Natural killer cell (primary cell): ENCODE measurements around the gene PAGE4. TPM values are rescaled to one million over a fixed set of nuclear protein-coding genes. Genes with fewer than 3 reads are reported as not detected.

ENCODE experiments used
- ATAC-seq, 3 donors: fragments of 150-1000 bp in 2 of 3; fragments of 200-7000 bp in 1 of 3; cut with Tn5 transposase; 1 replicate in 1 of 3; 2 replicates in 2 of 3; pipeline ENCODE4 v1.10.0; 2021; ENCODE audit warnings: mild to moderate bottlenecking in 2 of 3, moderate library complexity in 2 of 3
- DNase-seq, 2 donors: peaks; one replicate each; pipeline versions ENCODE4 v3.0.0 to v3.0.0-alpha.2; 2013 to 2021; ENCODE audit warnings: mixed read lengths in 1 of 2
- H3K27ac ChIP-seq: one replicate; pipeline ENCODE4 v1.5.1; 2013; ENCODE audit warnings: mild to moderate bottlenecking, low read length
- H3K27me3 ChIP-seq: one replicate; pipeline ENCODE4 v1.6.1; 2013; ENCODE audit warnings: low read length; ENCODE audit not compliant: control insufficient read depth, insufficient read depth
- H3K36me3 ChIP-seq: one replicate; pipeline ENCODE4 v1.6.1; 2013; ENCODE audit warnings: low read length; ENCODE audit not compliant: control insufficient read depth, insufficient read depth
- H3K4me1 ChIP-seq: one replicate; pipeline ENCODE4 v1.6.1; 2013; ENCODE audit warnings: low read length; ENCODE audit not compliant: control insufficient read depth, insufficient read depth
- H3K4me3 ChIP-seq: one replicate; pipeline ENCODE4 v1.5.1; 2013; ENCODE audit warnings: low read length
- H3K9me3 ChIP-seq: one replicate; pipeline ENCODE4 v1.6.1; 2013; ENCODE audit warnings: low read length; ENCODE audit not compliant: control insufficient read depth, insufficient read depth
- H3K27ac Mint-ChIP-seq, 2 donors: one replicate each; pipeline ENCODE4 v1.8.0; 2022; ENCODE audit warnings: mild to moderate bottlenecking in 2 of 2, mixed read lengths in 2 of 2, moderate library complexity in 1 of 2
- H3K27me3 Mint-ChIP-seq, 2 donors: one replicate each; pipeline ENCODE4 v1.8.0; 2022; ENCODE audit warnings: low read depth in 2 of 2, mixed read lengths in 2 of 2
- H3K36me3 Mint-ChIP-seq: one replicate; pipeline ENCODE4 v1.8.0; 2022; ENCODE audit warnings: mixed read lengths
- H3K4me1 Mint-ChIP-seq, 2 donors: one replicate each; pipeline ENCODE4 v1.8.0; 2022; ENCODE audit warnings: mixed read lengths in 2 of 2
- H3K4me3 Mint-ChIP-seq: one replicate; pipeline ENCODE4 v1.8.0; 2022; ENCODE audit warnings: mild to moderate bottlenecking, moderate library complexity, mixed read lengths
- H3K9me3 Mint-ChIP-seq, 2 donors: one replicate each; pipeline ENCODE4 v1.8.0; 2022; ENCODE audit warnings: mixed read lengths in 2 of 2
- CTCF ChIP-seq: fragments of 200-600 bp; IDR thresholded peaks from one replicate; pipeline ENCODE4 v1.8.0; 2022; ENCODE audit warnings: antibody characterized with exemption
- WGBS: methylation state at CpG from one replicate; pipeline ENCODE4 v1.1.7; 2013; ENCODE audit warnings: missing lambda C conversion rate; ENCODE audit not compliant: insufficient coverage; 5-methylcytosine and 5-hydroxymethylcytosine counted together
- intact Hi-C: fragments of 100-400 bp; cut with micrococcal nuclease; formaldehyde crosslinking; loops from one replicate; pipeline ENCODE4 v1.14.2; 2022
- total RNA-seq, 4 donors: library from RNA; stranded (reverse); fragments of 120-200 nt in 1 of 4; gene quantifications; one replicate each; pipeline versions ENCODE4 v1.2.3 to v1.2.4, GENCODE V29; 2013 to 2022

The PAGE4 gene
- total RNA-seq, 3 donors from 2014 or later (not counting 1 experiment from before 2014, with no cell fraction given): not detected

- H3K4me1 Mint-ChIP-seq: no peaks in the 10 kb centered on the region
- H3K9me3 Mint-ChIP-seq: no peaks in the 10 kb centered on the region
- no peak overlapping the region for H3K4me3 ChIP-seq
- H3K27me3 Mint-ChIP-seq: peaks cover 3 to 42% of the 10 kb centered on the region in 2 donors
- no peak for TF ChIP-seq CTCF
- ATAC-seq: no peak
- intact Hi-C loops: no loop called here
- H3K4me1 ChIP-seq: no peaks in the 10 kb centered on the region
- no peaks in the 10 kb centered on the region for H3K27me3 ChIP-seq
- no peak for DNase-seq
- H3K4me3 Mint-ChIP-seq: no peak overlapping the region
- no CpG with 5 or more reads among the region's 1 CpG for WGBS
- H3K27ac Mint-ChIP-seq: no peak overlapping the region
- no peaks in the 10 kb centered on the region for H3K9me3 ChIP-seq
- no peaks in the 10 kb centered on the region for H3K36me3 Mint-ChIP-seq
- no peaks in the 10 kb centered on the region for H3K36me3 ChIP-seq
- H3K27ac ChIP-seq: no peak overlapping the region
Measured at GRCh38 chrX:49799828-49800227, 29.3 kb upstream of the PAGE4 start.

GRCh38 chrX:49809891-49810632 is 19.0 kb upstream of the PAGE4 start:
- Histone ChIP-seq H3K36me3 (no peaks in the 10 kb centered on the region), H3K27me3 (no peaks in the 10 kb centered on the region), H3K27ac (no peak overlapping the region), H3K9me3 (no peaks in the 10 kb centered on the region), H3K4me1 (no peaks in the 10 kb centered on the region), H3K4me3 (no peak overlapping the region)
- Mint-ChIP-seq H3K36me3 (no peaks in the 10 kb centered on the region), H3K4me1 (no peaks in the 10 kb centered on the region), H3K9me3 (no peaks in the 10 kb centered on the region), H3K4me3 (no peak overlapping the region), H3K27ac (no peak overlapping the region), H3K27me3 (peaks cover 0 to 20% of the 10 kb centered on the region in 2 donors)
- ATAC-seq (no peak), DNase-seq (no peak)
- no peak for TF ChIP-seq CTCF
- 100% methylated on average over 1 of the region's 1 CpG for WGBS
- intact Hi-C loops: no loop called here

- Histone ChIP-seq H3K9me3 (no peaks in the 10 kb centered on the region), H3K27me3 (no peaks in the 10 kb centered on the region), H3K27ac (no peak overlapping the region), H3K4me3 (no peak overlapping the region), H3K36me3 (no peaks in the 10 kb centered on the region), H3K4me1 (no peaks in the 10 kb centered on the region)
- no peak overlapping the region for H3K4me3 Mint-ChIP-seq
- H3K27me3 Mint-ChIP-seq: peaks cover 0 to 28% of the 10 kb centered on the region in 2 donors
- H3K36me3 Mint-ChIP-seq: no peaks in the 10 kb centered on the region
- DNase-seq (no peak), ATAC-seq (no peak)
- 74% methylated on average over 4 of the region's 4 CpGs for WGBS
- H3K9me3 Mint-ChIP-seq: no peaks in the 10 kb centered on the region
- intact Hi-C loops: no loop called here
- H3K27ac Mint-ChIP-seq: no peak overlapping the region
- no peaks in the 10 kb centered on the region for H3K4me1 Mint-ChIP-seq
- no peak for TF ChIP-seq CTCF
Measured at GRCh38 chrX:49812177-49812576, 16.9 kb upstream of the PAGE4 start.

- Histone ChIP-seq H3K27ac (no peak overlapping the region), H3K27me3 (no peaks in the 10 kb centered on the region), H3K4me1 (no peaks in the 10 kb centered on the region), H3K36me3 (no peaks in the 10 kb centered on the region), H3K9me3 (no peaks in the 10 kb centered on the region), H3K4me3 (no peak overlapping the region)
- Mint-ChIP-seq H3K27ac (no peak overlapping the region), H3K36me3 (no peaks in the 10 kb centered on the region), H3K4me1 (no peaks in the 10 kb centered on the region), H3K27me3 (peaks cover 0 to 41% of the 10 kb centered on the region in 2 donors), H3K4me3 (no peak overlapping the region), H3K9me3 (no peaks in the 10 kb centered on the region)
- ATAC-seq (no peak), DNase-seq (no peak)
- TF ChIP-seq CTCF: no peak
- 93% methylated on average over 3 of the region's 4 CpGs for WGBS
- intact Hi-C loops: no loop called here
Measured at GRCh38 chrX:49816435-49816834, 12.7 kb upstream of the PAGE4 start.
